Subcutaneous adipose tissue (tissue), 4 donors: ENCODE measurements around the gene SLC13A1. TPM values are rescaled to one million over a fixed set of nuclear protein-coding genes. Genes with fewer than 3 reads are reported as not detected.

Experiments
- total RNA-seq, 4 donors: library from RNA; depleted of rRNA; stranded (reverse); fragments of >200 nt; gene quantifications; one replicate each; pipeline ENCODE4 v1.1.0, GENCODE V29; 2016
- TF ChIP-seq, protein P1 (sequence below): fragments of 450-650 bp; IDR thresholded peaks from one replicate; pipeline ENCODE4 v1.5.1; 2016; ENCODE audit warnings: low read depth, mild to moderate bottlenecking, control low read depth, antibody characterized with exemption, moderate library complexity

The SLC13A1 gene
- total RNA-seq, 4 donors from 2014 or later: not detected

GRCh38 chr7:123112833-123113232, 86.9 kb downstream of the SLC13A1 start:
- TF ChIP-seq, protein P1, sequence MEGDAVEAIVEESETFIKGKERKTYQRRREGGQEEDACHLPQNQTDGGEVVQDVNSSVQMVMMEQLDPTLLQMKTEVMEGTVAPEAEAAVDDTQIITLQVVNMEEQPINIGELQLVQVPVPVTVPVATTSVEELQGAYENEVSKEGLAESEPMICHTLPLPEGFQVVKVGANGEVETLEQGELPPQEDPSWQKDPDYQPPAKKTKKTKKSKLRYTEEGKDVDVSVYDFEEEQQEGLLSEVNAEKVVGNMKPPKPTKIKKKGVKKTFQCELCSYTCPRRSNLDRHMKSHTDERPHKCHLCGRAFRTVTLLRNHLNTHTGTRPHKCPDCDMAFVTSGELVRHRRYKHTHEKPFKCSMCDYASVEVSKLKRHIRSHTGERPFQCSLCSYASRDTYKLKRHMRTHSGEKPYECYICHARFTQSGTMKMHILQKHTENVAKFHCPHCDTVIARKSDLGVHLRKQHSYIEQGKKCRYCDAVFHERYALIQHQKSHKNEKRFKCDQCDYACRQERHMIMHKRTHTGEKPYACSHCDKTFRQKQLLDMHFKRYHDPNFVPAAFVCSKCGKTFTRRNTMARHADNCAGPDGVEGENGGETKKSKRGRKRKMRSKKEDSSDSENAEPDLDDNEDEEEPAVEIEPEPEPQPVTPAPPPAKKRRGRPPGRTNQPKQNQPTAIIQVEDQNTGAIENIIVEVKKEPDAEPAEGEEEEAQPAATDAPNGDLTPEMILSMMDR: no peak

DNA sequence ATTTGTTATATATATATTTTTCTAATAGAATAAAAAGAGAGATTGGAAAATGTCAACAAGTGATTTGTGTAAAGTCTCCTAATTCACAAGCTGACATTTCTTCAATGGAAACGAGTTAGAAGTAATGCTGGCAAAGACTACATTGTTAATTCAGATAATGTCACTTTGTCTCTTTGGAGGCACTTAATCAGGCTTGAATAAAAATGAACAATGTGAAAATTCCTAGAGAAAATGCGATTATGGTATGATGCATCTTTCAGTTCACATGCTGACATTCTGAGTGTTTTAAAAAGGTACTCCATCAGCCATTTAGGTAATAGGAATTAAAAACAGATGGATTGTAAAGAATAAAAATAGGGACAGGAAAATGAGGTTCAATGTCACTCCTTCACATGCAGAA, 100.1 kb downstream of the SLC13A1 start:
- TF ChIP-seq, protein P1: no peak

DNA sequence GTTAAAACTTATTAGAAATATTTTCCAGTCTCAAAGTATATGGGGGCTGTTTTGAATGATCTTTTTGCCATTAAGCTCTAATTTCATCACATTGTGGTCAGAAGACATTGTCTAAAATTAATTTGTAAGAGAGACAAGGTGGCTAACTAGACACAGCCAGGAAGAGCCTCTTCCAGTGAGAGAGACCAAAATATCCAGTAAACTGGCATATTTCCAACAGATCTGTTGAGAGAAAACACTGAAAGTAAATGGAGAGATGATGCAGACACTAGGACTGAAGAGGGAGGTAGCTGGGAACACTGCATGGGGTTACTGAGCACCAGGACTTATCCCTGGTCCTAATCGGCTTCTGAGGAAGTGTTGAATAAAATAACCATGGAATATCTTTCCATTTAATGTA, 102.8 kb downstream of the SLC13A1 start:
- TF ChIP-seq, protein P1: no peak

DNA sequence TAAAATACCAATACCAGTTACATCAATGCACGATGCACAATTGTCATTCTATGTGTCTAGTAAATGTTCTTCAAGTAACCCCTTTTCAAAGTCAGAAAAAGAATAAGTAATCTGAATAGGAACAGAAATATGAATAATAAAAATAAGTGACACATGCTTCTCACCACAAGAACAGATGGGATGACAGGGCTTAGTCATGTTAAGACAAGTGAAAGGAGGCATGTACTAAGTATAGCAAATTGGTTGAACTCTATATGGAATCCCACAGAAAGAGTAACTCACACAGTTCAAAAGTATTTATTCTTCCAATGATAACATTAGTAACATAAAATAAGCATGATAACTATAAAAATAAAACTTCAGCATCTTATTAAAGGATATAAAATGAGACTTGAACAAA, 103.3 kb downstream of the SLC13A1 start:
- TF ChIP-seq, protein P1: no peak

GRCh38 chr7:123090456-123090855, 109.3 kb downstream of the SLC13A1 start:
- TF ChIP-seq, protein P1: no peak

DNA sequence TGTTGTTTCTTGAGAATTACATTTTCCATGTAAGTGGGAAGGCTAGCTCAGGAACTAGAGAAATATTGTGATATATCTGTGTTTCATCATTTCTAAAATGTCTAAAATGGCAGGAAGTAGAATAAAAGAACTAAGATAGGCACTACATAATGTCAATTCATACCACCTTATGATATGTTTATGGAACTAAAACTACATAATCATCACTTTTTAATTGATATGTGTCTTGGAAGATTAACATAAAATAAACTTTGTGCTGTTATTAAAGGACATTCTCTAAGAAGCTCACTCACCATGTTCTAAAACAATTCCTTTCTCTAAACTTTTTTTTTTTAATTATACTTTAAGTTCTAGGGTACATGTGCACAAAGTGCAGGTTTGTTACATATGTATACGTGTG, 120.7 kb downstream of the SLC13A1 start:
- TF ChIP-seq, protein P1: no peak

DNA sequence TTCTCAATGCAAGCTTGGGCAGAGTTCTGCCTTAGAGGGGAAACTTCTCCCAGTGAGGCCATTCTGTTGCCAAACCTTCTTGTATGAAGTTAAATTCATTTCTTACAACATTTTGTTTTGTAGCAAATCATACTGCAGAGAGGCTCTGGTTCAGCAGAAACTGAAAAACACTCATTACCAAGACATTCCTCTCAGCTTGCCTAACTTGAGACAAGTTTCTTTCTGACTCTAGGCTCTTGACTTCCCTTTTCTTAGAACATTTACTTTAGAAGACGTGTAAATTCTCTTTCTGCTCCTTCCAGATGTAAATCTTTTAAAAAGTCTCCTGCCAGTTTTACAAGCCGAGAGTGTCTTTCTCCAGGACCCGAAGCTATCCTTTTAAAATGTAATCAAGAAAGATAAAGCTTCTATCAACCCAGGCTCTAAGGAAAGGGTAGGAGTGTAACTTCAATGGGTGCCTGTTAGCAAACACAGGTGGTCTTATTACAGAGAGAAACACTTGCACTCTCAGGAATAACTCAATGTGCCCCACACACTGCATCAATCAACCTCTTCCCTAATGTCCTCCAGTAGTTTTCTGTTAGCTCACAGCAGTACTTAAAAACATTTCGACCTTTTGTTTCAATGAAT, 123.8 kb downstream of the SLC13A1 start:
- TF ChIP-seq, protein P1: no peak
